ENCODE measurements around the gene HIF1A.

HIF1A gene

GRCh38 chr14:61695695-61696527, 598 bp downstream of the HIF1A start:
- no peak for DNase-seq (ENCODE audit: low read depth, low spot score)
- TF ChIP-seq, protein P1, sequence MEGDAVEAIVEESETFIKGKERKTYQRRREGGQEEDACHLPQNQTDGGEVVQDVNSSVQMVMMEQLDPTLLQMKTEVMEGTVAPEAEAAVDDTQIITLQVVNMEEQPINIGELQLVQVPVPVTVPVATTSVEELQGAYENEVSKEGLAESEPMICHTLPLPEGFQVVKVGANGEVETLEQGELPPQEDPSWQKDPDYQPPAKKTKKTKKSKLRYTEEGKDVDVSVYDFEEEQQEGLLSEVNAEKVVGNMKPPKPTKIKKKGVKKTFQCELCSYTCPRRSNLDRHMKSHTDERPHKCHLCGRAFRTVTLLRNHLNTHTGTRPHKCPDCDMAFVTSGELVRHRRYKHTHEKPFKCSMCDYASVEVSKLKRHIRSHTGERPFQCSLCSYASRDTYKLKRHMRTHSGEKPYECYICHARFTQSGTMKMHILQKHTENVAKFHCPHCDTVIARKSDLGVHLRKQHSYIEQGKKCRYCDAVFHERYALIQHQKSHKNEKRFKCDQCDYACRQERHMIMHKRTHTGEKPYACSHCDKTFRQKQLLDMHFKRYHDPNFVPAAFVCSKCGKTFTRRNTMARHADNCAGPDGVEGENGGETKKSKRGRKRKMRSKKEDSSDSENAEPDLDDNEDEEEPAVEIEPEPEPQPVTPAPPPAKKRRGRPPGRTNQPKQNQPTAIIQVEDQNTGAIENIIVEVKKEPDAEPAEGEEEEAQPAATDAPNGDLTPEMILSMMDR (IDR thresholded peaks at IDR 0.05; ENCODE audit: insufficient read depth, low read length, missing control alignments), result no peak
- POLR2A ChIA-PET, result interaction anchor here (0.6 to 2.3 kb wide), 18 partner anchors 9 to 235 kb away, joined by 3 to 30 read pairs (median 5); partner anchors contain the start of gene SNAPC1
- peak overlapping the region; percentile 87 for H3K4me3 ChIP-seq (ENCODE audit: low read depth, low read length)
- CTCF ChIA-PET, result interaction anchor here (1.0 kb wide), 1 partner anchor 142 kb away, joined by 3 read pairs; no protein-coding TSS in a partner anchor

- DNase-seq (ENCODE audit: low read depth, low spot score), result no peak
- POLR2A ChIA-PET, result interaction anchor here (1.0 to 1.1 kb wide), 2 partner anchors 9 to 138 kb away, joined by 3 to 4 read pairs; no protein-coding TSS in a partner anchor
- CTCF ChIA-PET, result interaction anchor here (1.0 to 2.3 kb wide), 3 partner anchors 222 to 240 kb away, joined by 3 to 11 read pairs (median 4); no protein-coding TSS in a partner anchor
- TF ChIP-seq, protein P1 (IDR thresholded peaks at IDR 0.05; ENCODE audit: insufficient read depth, low read length, missing control alignments), result no peak
- H3K4me3 ChIP-seq (ENCODE audit: low read depth, low read length), result peak overlapping the region; percentile 87
These were observed 1.5 kb downstream of the HIF1A start for GRCh38 chr14:61696753-61697318.

- POLR2A ChIA-PET, result interaction anchor here (1.3 to 2.1 kb wide), 3 partner anchors 112 to 145 kb away, joined by 5 to 14 read pairs (median 5); no protein-coding TSS in a partner anchor
- CTCF ChIA-PET, result interaction anchor here (1.0 to 2.3 kb wide), 5 partner anchors 136 to 236 kb away, joined by 3 to 11 read pairs (median 3); no protein-coding TSS in a partner anchor
These were observed 3.1 kb downstream of the HIF1A start for GRCh38 chr14:61698206-61698980.

DNA sequence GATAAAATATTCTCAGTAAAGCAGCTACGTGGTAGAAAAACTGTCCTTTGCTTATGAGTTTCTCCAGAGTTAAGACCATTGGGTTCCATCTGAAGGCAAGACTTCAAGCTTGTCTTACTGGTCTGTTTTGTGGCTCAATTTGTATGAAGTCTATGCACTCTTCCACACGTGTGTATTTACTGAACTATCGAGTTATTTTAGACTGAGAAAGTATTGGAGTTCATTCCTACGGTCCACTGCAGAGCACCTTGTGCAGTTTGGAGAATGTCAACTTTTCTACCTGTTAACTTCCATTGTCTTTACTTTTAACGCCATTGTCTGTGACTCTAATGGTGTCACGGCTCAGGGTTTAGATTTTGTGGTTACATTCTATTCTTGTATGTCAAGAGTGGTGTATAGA, 3.7 kb downstream of the HIF1A start:
- TF ChIP-seq, protein P1 (IDR thresholded peaks at IDR 0.05; ENCODE audit: insufficient read depth, low read length, missing control alignments), result no peak
- DNase-seq (ENCODE audit: low read depth, low spot score), result no peak
- POLR2A ChIA-PET, result interaction anchor here (1.3 to 2.1 kb wide), 3 partner anchors 113 to 145 kb away, joined by 5 to 14 read pairs (median 5); no protein-coding TSS in a partner anchor
- CTCF ChIA-PET, result interaction anchor here (1.0 to 2.3 kb wide), 3 partner anchors 136 to 224 kb away, joined by 3 to 11 read pairs (median 4); no protein-coding TSS in a partner anchor
- H3K4me3 ChIP-seq (ENCODE audit: low read depth, low read length), result peak overlapping the region; percentile 87

More at GRCh38 chr14:61698206-61698980, 3.1 kb downstream of the HIF1A start:
- peak overlapping the region; percentile 87 for H3K4me3 ChIP-seq (ENCODE audit: low read depth, low read length)
- no peak for DNase-seq (ENCODE audit: low read depth, low spot score)
- TF ChIP-seq, protein P1 (IDR thresholded peaks at IDR 0.05; ENCODE audit: insufficient read depth, low read length, missing control alignments), result no peak

DNA sequence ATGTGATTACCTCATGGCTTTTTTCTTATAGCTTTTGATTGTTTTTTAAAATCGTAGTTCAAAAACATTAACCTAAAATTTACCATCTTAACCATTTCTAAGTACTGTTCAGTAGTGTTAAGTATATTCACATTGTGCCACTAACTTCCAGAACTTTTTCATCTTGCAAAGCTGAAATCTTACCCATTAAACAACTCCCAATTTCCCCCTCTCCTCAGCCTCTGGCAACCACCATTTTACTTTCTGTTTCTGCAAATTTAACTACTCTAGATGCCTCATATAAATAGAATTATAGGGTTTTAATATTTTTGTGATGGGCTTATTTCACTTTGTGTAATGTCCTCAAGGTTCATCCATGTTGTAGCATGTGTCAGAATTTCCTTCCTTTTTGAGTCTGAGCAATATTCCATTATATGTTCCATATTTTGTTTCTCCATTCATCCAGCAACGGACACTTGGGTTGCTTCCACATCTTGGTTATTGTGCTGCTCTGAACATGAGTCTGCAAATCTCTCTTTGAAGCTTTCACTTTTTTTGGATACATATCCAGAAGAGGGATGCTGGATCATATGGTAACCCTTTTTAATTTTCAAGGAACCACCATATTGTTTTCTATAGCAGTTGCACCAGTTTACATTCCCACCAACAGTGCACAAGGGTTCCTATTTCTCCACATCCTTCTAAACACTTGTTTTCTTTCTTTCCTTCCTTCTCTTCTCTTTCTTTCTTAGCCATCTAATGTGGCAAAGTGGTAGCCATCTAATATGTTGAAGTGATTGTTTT, 5.0 kb downstream of the HIF1A start:
- no peak for DNase-seq (ENCODE audit: low read depth, low spot score)
- ChIA-PET CTCF (interaction anchor here (1.0 to 2.1 kb wide), 3 partner anchors 182 to 239 kb away, joined by 3 to 7 read pairs (median 5); no protein-coding TSS in a partner anchor), POLR2A (no interaction called here)
- TF ChIP-seq, protein P1 (IDR thresholded peaks at IDR 0.05; ENCODE audit: insufficient read depth, low read length, missing control alignments), result no peak
- H3K4me3 ChIP-seq (ENCODE audit: low read depth, low read length), result peak overlapping the region; percentile 87
